Measurements from ENCODE around the gene EPG5. TPM values are rescaled to one million over a fixed set of nuclear protein-coding genes. Genes with fewer than 3 reads are reported as not detected.
A peak's percentile ranks its signal among the peaks of the same experiment; 100 is the strongest.

Gene EPG5
- polyA plus RNA-seq, 1 of the 3 experiments (the other 2 are of a cell fraction): 13.6 TPM

GRCh38 chr18:45920367-45920766, 46.8 kb downstream of the EPG5 start (continued):
- TF ChIP-seq GABPA (IDR thresholded peaks at IDR 0.05; ENCODE audit: low read depth): no peak
- TF ChIP-seq, protein P1, sequence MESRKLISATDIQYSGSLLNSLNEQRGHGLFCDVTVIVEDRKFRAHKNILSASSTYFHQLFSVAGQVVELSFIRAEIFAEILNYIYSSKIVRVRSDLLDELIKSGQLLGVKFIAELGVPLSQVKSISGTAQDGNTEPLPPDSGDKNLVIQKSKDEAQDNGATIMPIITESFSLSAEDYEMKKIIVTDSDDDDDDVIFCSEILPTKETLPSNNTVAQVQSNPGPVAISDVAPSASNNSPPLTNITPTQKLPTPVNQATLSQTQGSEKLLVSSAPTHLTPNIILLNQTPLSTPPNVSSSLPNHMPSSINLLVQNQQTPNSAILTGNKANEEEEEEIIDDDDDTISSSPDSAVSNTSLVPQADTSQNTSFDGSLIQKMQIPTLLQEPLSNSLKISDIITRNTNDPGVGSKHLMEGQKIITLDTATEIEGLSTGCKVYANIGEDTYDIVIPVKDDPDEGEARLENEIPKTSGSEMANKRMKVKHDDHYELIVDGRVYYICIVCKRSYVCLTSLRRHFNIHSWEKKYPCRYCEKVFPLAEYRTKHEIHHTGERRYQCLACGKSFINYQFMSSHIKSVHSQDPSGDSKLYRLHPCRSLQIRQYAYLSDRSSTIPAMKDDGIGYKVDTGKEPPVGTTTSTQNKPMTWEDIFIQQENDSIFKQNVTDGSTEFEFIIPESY (IDR thresholded peaks at IDR 0.05; ENCODE audit: borderline replicate concordance, low read depth): no peak
- peak; percentile 71 for TF ChIP-seq NFIC (IDR thresholded peaks at IDR 0.05; ENCODE audit: borderline replicate concordance)
- TF ChIP-seq FOXJ3 (CRISPR knock-in tag; IDR thresholded peaks at IDR 0.05): no peak

GRCh38 chr18:45916302-45916701, 50.8 kb downstream of the EPG5 start:
- no peak for DNase-seq
- CTCF ChIA-PET: interaction anchor here (0.9 to 2.5 kb wide), 2 partner anchors 58 to 252 kb away, joined by 4 to 5 read pairs; no protein-coding TSS in a partner anchor

More at GRCh38 chr18:45916302-45916701, 50.8 kb downstream of the EPG5 start:
- H3K4me1 ChIP-seq (ENCODE audit: control insufficient read depth in 1 of 2, insufficient read depth in 2 of 2, low read depth in 1 of 2, low read length in 1 of 2): peaks cover 11 to 12% of the 10 kb centered on the region in 2 experiments
- H3K79me2 ChIP-seq (ENCODE audit: insufficient read depth): peaks cover 5% of the 10 kb centered on the region; the same call in 1 of the 2 replicates
- no peak overlapping the region for H3K4me3 ChIP-seq (ENCODE audit: low read depth in 2 of 2, low read length in 1 of 2)
- H2AFZ ChIP-seq (ENCODE audit: low read depth): no peak overlapping the region
- no peaks in the 10 kb centered on the region for H3K9me2 ChIP-seq
- peaks cover 75 to 80% of the 10 kb centered on the region in 2 experiments for H3K36me3 ChIP-seq (replicated peaks in 1 of 2; ENCODE audit: control insufficient read depth in 1 of 2, insufficient read depth in 2 of 2, low read length in 1 of 2)
- no peaks in the 10 kb centered on the region for H4K20me1 ChIP-seq (ENCODE audit: insufficient read depth)
- H3K9me3 ChIP-seq: no peaks in the 10 kb centered on the region
- no peak overlapping the region for H3K9ac ChIP-seq
- no peaks in the 10 kb centered on the region for H3K27me3 ChIP-seq (ENCODE audit: insufficient read depth)
- 91% methylated on average over 8 of the region's 8 CpGs for WGBS (ENCODE audit: low lambda C conversion rate)
- POLR2A ChIA-PET: no interaction called here
- peaks cover 5% of the 10 kb centered on the region for H3F3A ChIP-seq (replicated peaks; ENCODE audit: insufficient read depth)
- H3K4me2 ChIP-seq: no peak overlapping the region
- TF ChIP-seq USF1 (IDR thresholded peaks at IDR 0.05; ENCODE audit: borderline replicate concordance, low read depth) (no peak), POLR2AphosphoS5 (IDR thresholded peaks at IDR 0.05; ENCODE audit: low read depth, low read length) (no peak), YY1 (IDR thresholded peaks at IDR 0.05; ENCODE audit: low read depth) (no peak)
- TF ChIP-seq, protein P2, sequence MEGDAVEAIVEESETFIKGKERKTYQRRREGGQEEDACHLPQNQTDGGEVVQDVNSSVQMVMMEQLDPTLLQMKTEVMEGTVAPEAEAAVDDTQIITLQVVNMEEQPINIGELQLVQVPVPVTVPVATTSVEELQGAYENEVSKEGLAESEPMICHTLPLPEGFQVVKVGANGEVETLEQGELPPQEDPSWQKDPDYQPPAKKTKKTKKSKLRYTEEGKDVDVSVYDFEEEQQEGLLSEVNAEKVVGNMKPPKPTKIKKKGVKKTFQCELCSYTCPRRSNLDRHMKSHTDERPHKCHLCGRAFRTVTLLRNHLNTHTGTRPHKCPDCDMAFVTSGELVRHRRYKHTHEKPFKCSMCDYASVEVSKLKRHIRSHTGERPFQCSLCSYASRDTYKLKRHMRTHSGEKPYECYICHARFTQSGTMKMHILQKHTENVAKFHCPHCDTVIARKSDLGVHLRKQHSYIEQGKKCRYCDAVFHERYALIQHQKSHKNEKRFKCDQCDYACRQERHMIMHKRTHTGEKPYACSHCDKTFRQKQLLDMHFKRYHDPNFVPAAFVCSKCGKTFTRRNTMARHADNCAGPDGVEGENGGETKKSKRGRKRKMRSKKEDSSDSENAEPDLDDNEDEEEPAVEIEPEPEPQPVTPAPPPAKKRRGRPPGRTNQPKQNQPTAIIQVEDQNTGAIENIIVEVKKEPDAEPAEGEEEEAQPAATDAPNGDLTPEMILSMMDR (IDR thresholded peaks at IDR 0.05): peak; percentile 16; the same call in 1 of the 2 replicates
- TF ChIP-seq, protein P3, sequence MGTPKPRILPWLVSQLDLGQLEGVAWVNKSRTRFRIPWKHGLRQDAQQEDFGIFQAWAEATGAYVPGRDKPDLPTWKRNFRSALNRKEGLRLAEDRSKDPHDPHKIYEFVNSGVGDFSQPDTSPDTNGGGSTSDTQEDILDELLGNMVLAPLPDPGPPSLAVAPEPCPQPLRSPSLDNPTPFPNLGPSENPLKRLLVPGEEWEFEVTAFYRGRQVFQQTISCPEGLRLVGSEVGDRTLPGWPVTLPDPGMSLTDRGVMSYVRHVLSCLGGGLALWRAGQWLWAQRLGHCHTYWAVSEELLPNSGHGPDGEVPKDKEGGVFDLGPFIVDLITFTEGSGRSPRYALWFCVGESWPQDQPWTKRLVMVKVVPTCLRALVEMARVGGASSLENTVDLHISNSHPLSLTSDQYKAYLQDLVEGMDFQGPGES (IDR thresholded peaks at IDR 0.05; ENCODE audit: low read depth, low read length): no peak
- H3K27ac ChIP-seq (ENCODE audit: low read depth in 2 of 2, low read length in 1 of 2): no peak overlapping the region

Data from SK-N-SH (cell line).